Activated naive CD4-positive, alpha-beta T cell treated with anti-CD3 and anti-CD28 coated beads, Interleukin-2, amount 50 U/mL, for 72 hours (primary cell): ENCODE measurements around the gene PCDHA5. TPM values are rescaled to one million over a fixed set of nuclear protein-coding genes. Genes with fewer than 3 reads are reported as not detected.

Experiments used
- total RNA-seq, 2 donors: library from RNA; stranded (reverse); gene quantifications; one replicate each; pipeline ENCODE4 v1.2.3, GENCODE V29; 2022

The PCDHA5 gene
- total RNA-seq, 2 donors from 2014 or later, result not detected

Other genes starting within 250 kb of the PCDHA5 start
- gene CD14, start 188.4 kb upstream of the PCDHA5 start, total RNA-seq, result 1 to 10 TPM in 1 of 2 donors, under 1 TPM in 1; 0.56 to 1.6 TPM
- gene TMCO6, start 182.2 kb upstream of the PCDHA5 start, total RNA-seq, result 10 to 100 TPM; 28.7 to 30.2 TPM
- 10 to 100 TPM; 68.4 to 71.8 TPM for gene NDUFA2, start 174.0 kb upstream of the PCDHA5 start, total RNA-seq
- 100 to 1,000 TPM in 1 of 2 donors, 10 to 100 TPM in 1; 87.6 to 108 TPM for gene IK, start 173.8 kb upstream of the PCDHA5 start, total RNA-seq
- 10 to 100 TPM; 32.5 to 36.3 TPM for gene WDR55, start 156.7 kb upstream of the PCDHA5 start, total RNA-seq
- gene DND1, start 148.0 kb upstream of the PCDHA5 start, total RNA-seq, result 1 to 10 TPM in 1 of 2 donors, under 1 TPM in 1; 0.82 to 3.4 TPM
- gene HARS1, start 130.2 kb upstream of the PCDHA5 start, total RNA-seq, result 10 to 100 TPM; 78.9 to 94.6 TPM
- 10 to 100 TPM; 29.8 to 34.1 TPM for gene HARS2, start 130.2 kb upstream of the PCDHA5 start, total RNA-seq
- gene ZMAT2, start 121.2 kb upstream of the PCDHA5 start, total RNA-seq, result 10 to 100 TPM; 50.9 to 72.1 TPM
- gene PCDHA1, start 35.5 kb upstream of the PCDHA5 start, total RNA-seq, result not detected
- gene PCDHA2, start 26.8 kb upstream of the PCDHA5 start, total RNA-seq, result under 1 TPM in 1 of 2 donors, not detected in 1; 0.09 TPM
- not detected for gene PCDHA3, start 20.6 kb upstream of the PCDHA5 start, total RNA-seq
- not detected for gene PCDHA4, start 14.5 kb upstream of the PCDHA5 start, total RNA-seq
- not detected for gene PCDHA6, start 6.3 kb downstream of the PCDHA5 start, total RNA-seq
- gene PCDHA7, start 12.7 kb downstream of the PCDHA5 start, total RNA-seq, result not detected
- gene PCDHA8, start 19.6 kb downstream of the PCDHA5 start, total RNA-seq, result not detected
- gene PCDHA9, start 26.8 kb downstream of the PCDHA5 start, total RNA-seq, result not detected
- gene PCDHA10, start 34.3 kb downstream of the PCDHA5 start, total RNA-seq, result not detected
- not detected for gene PCDHA11, start 47.3 kb downstream of the PCDHA5 start, total RNA-seq
- gene PCDHA12, start 53.7 kb downstream of the PCDHA5 start, total RNA-seq, result not detected
- gene PCDHA13, start 60.5 kb downstream of the PCDHA5 start, total RNA-seq, result not detected
- not detected for gene PCDHAC1, start 104.7 kb downstream of the PCDHA5 start, total RNA-seq
- not detected for gene PCDHAC2, start 144.9 kb downstream of the PCDHA5 start, total RNA-seq
- gene PCDHB1, start 229.8 kb downstream of the PCDHA5 start, total RNA-seq, result not detected